NCI-H524 (cell line): ENCODE data around the gene LIN7B.
A peak's percentile ranks its signal among the peaks of the same experiment; 100 is the strongest.
"Not testable (repeated sequence)": the region's sequence is repeated elsewhere in the genome, so short reads cannot be mapped to it uniquely, and the experiment has no call there.

ENCODE experiments used
- DNase-seq, 2 experiments: peaks; one replicate each; lab custom pipeline; 2025; lab: John Stamatoyannopoulos, UW

Gene LIN7B

GRCh38 chr19:49142866-49143335 lies 28.7 kb downstream of the LIN7B start:
- DNase-seq = peak; percentile 93 to 96

DNA sequence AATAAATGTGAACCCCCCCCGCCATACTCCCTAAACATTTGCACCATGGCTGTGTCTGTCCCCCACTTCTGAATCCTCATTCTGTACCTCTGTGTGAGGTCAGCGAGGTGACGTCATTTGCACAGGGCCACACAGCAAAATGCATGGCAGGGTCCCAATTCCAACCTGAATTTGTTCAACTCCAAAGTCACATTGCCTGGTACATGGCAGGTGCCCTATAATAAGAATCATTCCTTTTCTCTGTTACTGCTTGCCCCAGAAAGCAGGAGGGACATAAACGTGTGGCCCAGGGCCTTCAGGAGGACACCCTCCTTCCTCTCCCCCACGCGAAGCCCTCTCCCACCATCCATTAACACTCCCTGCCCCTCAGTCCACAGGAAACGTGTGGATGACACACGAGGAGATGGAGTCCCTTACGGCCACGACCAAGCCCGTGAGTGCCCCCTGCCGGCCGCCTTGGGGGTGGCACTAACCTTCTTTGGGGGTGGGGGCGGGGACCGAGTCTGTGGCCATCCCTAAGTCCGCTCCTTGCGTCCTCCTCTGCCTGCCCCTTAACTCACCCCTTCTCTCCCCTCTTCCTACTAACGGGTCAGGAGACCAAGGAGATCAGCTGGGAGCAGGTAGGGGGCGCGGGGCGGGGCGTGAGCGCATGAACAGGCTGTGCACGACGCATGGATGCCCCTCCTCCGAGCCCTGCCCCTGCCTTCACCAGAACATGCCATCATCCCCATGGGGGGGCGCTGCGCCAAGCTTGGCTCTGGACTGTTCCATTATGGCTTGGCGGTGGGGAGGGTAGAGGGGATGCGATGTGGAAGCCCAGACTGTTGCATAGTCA lies 31.6 kb downstream of the LIN7B start:
- peak in 1 of 2 experiments; percentile 63 for DNase-seq

- DNase-seq = not testable (repeated sequence)
Observed at GRCh38 chr19:49146408-49146770, 32.2 kb downstream of the LIN7B start.

- no peak for DNase-seq
Observed at GRCh38 chr19:49148044-49148682, 34.0 kb downstream of the LIN7B start.

DNA sequence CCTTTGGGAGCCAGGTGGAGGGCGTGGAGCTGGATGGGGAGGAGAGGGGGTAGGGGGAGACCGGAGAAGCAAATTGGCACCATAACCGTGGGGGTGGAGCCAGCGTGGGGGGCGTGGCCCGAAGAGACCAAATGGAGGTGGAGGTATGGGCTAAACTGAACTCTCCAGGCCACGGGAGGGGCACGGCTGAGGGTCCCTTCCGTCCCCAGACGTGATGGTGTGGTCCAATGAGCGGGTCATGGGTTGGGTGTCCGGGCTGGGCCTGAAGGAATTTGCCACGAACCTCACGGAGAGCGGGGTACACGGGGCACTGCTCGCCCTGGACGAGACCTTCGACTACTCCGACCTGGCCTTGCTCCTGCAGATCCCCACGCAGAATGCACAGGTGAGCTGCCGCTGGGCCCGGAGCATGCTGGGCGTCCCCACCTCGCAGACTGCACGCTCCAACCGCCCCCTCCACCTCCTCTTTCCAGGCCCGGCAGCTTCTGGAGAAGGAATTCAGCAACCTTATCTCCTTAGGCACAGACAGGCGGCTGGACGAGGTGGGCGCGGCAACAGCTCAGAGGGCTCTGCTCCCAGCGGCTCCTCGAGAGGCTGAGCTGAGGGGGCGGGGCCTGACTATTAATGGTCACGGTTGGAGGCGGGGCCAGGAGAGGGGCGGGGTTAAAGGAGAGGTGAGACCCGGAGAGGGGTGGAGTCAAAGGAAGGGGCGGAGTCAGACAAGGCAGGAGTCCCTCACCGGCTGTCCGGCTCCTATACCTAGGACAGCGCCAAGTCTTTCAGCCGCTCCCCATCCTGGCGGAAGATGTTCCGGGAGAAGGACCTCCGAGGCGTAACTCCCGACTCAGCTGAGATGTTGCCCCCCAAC lies 34.8 kb downstream of the LIN7B start:
- peak; percentile 97 to 98 for DNase-seq

GRCh38 chr19:49149652-49150105 lies 35.5 kb downstream of the LIN7B start:
- peak; percentile 83 to 91 for DNase-seq

- peak; percentile 90 to 92 for DNase-seq
Observed at GRCh38 chr19:49150106-49150943, 36.2 kb downstream of the LIN7B start.

GRCh38 chr19:49150944-49151243 lies 36.7 kb downstream of the LIN7B start:
- no peak for DNase-seq

- DNase-seq = peak in 1 of 2 experiments; percentile 56
Observed at GRCh38 chr19:49151267-49152118, 37.3 kb downstream of the LIN7B start.

DNA sequence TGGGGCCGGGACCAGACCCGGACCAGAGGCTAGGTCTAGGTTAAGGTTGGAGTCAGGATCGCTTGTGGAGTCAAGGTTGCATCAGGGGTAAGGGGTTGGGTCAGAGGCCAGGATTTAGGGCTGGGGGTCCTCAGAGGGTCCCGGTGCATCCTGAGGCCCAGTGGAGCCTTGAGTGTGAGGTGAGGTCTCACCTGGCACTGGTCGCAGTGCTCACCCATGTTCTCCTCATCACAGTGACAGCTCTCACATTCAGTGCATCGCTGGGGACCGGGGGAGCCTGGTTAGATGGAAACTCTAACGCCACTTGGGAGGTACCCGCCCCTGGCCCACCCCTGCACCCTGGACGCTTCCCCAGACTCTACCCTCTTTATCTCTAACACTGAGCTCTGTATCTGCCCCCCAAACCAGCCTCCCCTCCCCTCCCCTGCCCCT lies 38.0 kb downstream of the LIN7B start:
- no peak for DNase-seq

- no peak for DNase-seq
Observed at GRCh38 chr19:49153167-49153809, 39.1 kb downstream of the LIN7B start.

DNA sequence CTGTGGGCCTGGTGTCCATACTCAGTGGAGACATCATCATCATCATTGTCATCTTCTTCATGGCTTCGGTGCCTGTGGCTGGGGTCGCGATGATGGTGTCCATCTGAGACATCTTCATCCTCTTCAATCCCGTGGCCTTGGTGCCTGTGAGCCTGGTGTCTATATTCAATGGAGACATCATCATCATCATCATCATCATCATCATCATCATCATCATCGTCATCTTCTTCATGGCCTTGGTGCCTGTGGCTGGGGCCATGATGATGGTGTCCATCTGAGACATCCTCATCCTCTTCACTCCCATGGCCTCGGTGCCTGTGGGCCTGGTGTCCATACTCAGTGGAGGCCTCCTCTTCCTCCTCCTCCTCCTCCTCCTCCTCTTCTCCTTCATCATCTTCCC lies 40.1 kb downstream of the LIN7B start:
- no peak for DNase-seq

DNA sequence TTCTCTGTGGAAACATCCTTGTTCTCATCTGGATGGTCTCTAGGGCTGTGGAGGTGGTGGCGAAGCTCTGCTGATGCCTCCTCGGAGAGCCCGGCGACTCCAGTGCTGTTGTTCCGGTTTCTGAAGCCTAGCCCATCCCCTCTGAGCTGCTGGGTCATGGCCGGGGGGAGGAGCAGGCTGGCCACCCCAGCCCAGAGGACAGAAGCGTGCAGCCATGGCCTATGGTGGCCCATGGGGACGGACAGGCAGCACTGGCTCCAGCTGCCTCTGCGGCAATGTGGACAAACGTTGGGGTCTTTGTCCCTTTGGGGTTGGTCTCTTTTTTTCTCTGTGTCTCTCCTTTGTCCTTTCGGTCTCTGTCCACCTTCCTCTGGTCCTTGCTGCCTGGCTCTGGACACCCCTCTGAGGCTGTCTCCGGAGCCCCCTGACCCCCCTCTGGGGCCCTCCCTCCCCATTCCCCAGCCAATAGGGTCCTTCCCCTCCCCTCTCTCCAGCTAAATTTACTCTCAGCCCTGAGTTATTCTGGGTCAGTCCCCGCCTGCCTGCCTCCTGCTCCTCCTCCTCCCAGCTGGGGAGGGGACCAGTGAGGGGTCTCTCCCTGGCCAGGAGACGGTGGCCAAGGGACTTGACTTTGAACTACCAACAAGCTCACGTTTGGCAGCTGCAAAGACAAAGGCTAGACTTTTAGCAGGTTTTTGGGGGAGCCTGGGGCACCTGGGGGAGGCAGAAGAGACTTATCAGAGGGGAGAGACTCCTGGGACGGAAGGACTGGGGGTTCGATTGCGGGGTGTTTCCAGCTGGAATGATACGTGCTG lies 41.0 kb downstream of the LIN7B start, which contains the start of gene HRC:
Gene HRC (minus strand): TSS at position 392 of the 815 bp plus-strand sequence. CDS start 159 bp downstream, at position 233.
- no peak for DNase-seq

DNA sequence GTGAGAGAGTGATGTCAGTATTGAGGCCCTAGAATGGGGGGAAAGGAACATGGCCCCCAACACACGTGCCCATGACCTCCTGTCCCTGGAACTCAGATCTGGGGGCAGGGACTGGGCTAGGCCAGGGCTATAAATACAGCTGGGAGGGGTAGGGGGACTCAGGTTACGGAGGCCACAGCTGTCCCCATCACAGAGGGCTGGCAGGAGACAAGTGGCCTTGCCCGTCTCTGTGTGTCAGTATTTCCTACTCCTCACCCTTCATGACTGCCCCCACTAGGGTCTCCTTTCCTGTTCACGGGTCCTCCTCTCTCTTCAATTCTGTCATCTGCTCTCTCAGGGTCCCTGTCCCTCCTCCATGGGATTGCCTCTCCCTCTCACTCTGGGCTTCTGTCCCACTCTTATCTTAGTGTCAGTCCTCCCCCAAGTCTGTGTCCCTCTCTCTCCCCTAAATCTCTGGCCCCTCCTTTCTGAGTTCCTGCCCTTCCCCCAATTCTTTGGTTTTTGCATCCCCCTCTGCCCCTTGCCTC lies 41.7 kb downstream of the LIN7B start:
- DNase-seq = peak in 1 of 2 experiments; percentile 72

- peak; percentile 74 to 77 for DNase-seq
Observed at GRCh38 chr19:49157445-49158224, 43.5 kb downstream of the LIN7B start, which contains the start of gene TRPM4. TRPM4 (plus strand) TSS chr19:49157792; CDS start chr19:49157867, 75 bp downstream.

DNA sequence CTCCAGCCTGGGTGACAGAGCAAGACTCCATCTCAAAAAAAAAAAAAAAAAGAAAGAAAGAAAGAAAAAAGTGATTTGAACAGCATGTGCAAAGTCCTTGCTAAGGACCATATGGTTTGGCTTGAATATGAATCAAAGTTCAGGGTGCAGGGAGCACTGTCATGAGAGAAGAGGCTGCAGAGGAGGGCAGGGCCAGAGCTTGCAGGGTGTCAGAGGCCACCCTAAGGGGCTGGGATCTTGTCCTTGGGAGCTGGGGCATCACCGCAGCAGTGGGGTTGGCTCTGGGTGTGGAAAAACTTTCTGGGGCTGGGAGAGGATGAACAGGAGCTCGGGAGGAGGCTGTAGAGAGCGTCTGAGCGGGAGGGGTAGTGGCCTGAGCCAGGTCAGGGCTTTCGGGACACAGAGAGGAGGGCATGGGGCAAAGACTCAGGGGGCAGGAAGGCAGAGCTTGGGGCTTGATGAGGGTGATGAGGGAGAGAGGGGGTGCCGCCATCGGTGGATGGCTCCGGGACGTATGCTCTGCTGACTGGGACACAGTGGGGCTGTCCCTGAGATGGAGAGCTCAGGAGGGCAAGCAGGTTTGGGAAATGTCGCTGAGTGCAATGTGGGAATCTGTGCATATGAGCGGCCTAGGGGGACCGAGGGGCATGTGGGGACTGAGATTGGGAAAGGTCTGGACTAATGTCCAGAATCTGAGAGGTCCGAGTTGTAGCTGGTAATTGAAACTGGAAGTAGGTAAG lies 46.5 kb downstream of the LIN7B start:
- no peak for DNase-seq

GRCh38 chr19:49161987-49162386 lies 47.8 kb downstream of the LIN7B start:
- DNase-seq = no peak
